Omental fat pad (tissue), 4 donors: ENCODE data around the gene CLCN2. TPM values are rescaled to one million over a fixed set of nuclear protein-coding genes. Genes with fewer than 3 reads are reported as not detected.

Experiments
- ATAC-seq: fragments of 150-250 bp; one replicate; pipeline ENCODE4 v1.9.1; 2016; ENCODE audit warnings: mild to moderate bottlenecking, moderate library complexity; ENCODE audit not compliant: low FRiP score
- DNase-seq: peaks from one replicate; pipeline ENCODE4 v3.0.0-alpha.2; 2019; ENCODE audit warnings: low spot score
- CTCF ChIP-seq, 3 donors: fragments of 450-650 bp; IDR thresholded peaks; one replicate each; pipeline ENCODE4 v1.5.1; 2016 to 2017; ENCODE audit warnings: antibody characterized with exemption in 3 of 3, mild to moderate bottlenecking in 3 of 3, moderate library complexity in 2 of 3
- small RNA-seq: library from RNA; depleted of rRNA; stranded (forward); fragments of <200 nt; gene quantifications from one replicate; pipeline ENCODE3, GENCODE V24; 2016
- total RNA-seq, 4 donors: library from RNA; depleted of rRNA; stranded (reverse); fragments of >200 nt; gene quantifications; one replicate each; pipeline ENCODE4 v1.1.0, GENCODE V29; 2016

CLCN2 gene
- total RNA-seq, 4 donors from 2014 or later: 2.1 to 8.4 (median 3.8) TPM

DNA sequence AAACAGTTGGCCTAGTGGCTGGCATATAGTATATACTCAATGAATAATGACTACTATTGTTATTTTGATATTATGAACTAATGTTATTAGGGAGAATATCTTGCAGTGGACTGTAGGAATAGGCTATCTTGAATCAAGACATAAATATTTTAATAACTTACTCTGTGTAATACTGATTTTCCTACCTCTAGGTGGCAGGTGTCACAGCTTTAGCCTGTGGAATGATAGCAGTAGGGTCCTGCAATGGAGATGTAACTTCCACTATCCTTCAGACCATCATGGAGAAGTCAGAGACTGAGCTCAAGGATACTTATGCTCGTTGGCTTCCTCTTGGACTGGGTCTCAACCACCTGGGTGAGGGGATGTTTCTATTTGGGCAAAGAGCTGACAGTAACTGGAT lies 55.8 kb downstream of the CLCN2 start:
- no peak for TF ChIP-seq CTCF (IDR thresholded peaks at IDR 0.05)
- DNase-seq (no peak), ATAC-seq (no peak)

- TF ChIP-seq CTCF (IDR thresholded peaks at IDR 0.05): no peak
- no peak for DNase-seq
- no peak for ATAC-seq
Observed at GRCh38 chr3:184300378-184300720, 61.1 kb downstream of the CLCN2 start.

GRCh38 chr3:184299488-184300377 lies 61.7 kb downstream of the CLCN2 start:
- DNase-seq (no peak), ATAC-seq (peak; percentile 2)
- no peak for TF ChIP-seq CTCF (IDR thresholded peaks at IDR 0.05)

DNA sequence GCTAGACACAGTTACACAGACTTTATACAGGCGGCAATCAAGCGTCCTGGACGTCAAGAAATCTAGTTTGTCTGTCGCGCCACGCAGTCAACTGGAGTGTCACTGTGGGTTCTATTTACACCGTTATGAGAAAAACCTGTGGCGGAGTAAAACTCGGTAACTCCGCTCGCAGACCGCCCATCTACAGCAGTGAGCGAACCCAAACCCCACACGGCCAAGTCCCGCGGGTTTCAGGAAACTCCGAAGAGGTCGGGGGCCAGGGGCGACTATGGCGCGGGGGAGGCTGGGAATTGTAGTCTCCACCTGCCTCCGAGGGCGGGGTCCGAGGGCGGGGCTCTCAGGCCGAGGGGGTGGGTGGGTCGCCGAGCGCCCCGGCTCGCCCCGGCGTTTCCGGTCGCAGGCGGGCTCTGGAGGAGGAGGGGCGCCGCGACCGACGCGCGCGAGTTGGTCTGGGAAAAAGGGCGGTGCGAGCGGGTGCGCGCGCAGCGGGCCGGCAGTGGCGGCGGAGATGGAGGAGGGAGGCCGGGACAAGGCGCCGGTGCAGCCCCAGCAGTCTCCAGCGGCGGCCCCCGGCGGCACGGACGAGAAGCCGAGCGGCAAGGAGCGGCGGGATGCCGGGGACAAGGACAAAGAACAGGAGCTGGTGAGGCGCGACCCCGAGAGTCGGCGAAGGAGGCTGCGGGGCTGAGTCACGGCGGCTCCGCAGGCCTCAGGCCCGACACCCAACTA lies 62.5 kb downstream of the CLCN2 start, which contains the start of gene PSMD2:
Gene PSMD2 (plus strand): TSS at position 483 of the 729 bp plus-strand sequence. CDS start 26 bp downstream, at position 509.
- ATAC-seq: peak; percentile 99
- TF ChIP-seq CTCF (IDR thresholded peaks at IDR 0.05): no peak
- peak; percentile 89 for DNase-seq

DNA sequence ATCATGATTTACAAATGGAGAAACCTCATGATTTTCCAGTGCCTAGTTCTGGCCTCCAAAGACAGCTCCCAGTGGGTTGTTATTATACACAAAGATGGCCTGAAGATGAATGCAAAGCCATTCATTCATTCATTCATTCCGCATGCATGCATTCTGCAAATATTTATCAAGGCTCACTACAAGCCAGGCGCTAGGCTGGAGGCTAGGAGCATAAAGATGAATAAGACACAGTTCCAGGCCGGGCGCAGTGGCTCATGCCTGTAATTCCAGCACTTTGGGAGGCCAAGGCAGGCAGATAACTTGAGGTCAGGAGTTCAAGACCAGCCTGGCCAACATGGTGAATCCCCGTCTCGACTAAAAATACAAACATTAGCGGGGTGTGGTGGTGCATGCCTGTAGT lies 64.8 kb downstream of the CLCN2 start:
- ATAC-seq (no peak), DNase-seq (no peak)
- no peak for TF ChIP-seq CTCF (IDR thresholded peaks at IDR 0.05)

Small RNA genes within 50 kb of the gene (small RNA-seq; reads per million reads assigned to genes)
- gene SNORD66: 2,435 reads per million, percentile 99 among the genes with 10 or more reads in this experiment

Other genes with a start within 250 kb of the CLCN2 start
- 10 to 100 TPM; 28.5 to 50.3 (median 38.7) TPM for gene EIF2B5, start 226.2 kb downstream of the CLCN2 start, total RNA-seq
- 10 to 100 TPM; 34.9 to 46.0 (median 43.2) TPM for gene DVL3, start 206.2 kb downstream of the CLCN2 start, total RNA-seq
- gene AP2M1, start 186.8 kb downstream of the CLCN2 start, total RNA-seq: 100 to 1,000 TPM; 240 to 284 (median 246) TPM
- gene ABCF3, start 175.4 kb downstream of the CLCN2 start, total RNA-seq: 10 to 100 TPM; 41.0 to 76.7 (median 64.0) TPM
- gene VWA5B2, start 132.0 kb downstream of the CLCN2 start, total RNA-seq: under 1 TPM in 2 of 4 donors, not detected in 2; 0.19 to 0.47 TPM
- gene ALG3, start 112.6 kb downstream of the CLCN2 start, total RNA-seq: 10 to 100 TPM; 42.2 to 56.6 (median 52.3) TPM
- 10 to 100 TPM in 1 of 4 donors, 1 to 10 TPM in 3; 1.7 to 14.8 (median 5.5) TPM for gene EEF1AKMT4, start 111.9 kb downstream of the CLCN2 start, total RNA-seq
- gene CAMK2N2, start 100.1 kb downstream of the CLCN2 start, total RNA-seq: under 1 TPM in 1 of 4 donors, not detected in 3; 0.28 TPM
- not detected for gene ECE2, start 85.6 kb downstream of the CLCN2 start, total RNA-seq
- 100 to 1,000 TPM; 160 to 319 (median 213) TPM for gene PSMD2, start 62.4 kb downstream of the CLCN2 start, total RNA-seq
- 100 to 1,000 TPM; 235 to 471 (median 268) TPM for gene EIF4G1, start 47.0 kb downstream of the CLCN2 start, total RNA-seq
- gene FAM131A, start 24.0 kb downstream of the CLCN2 start, total RNA-seq: 10 to 100 TPM; 19.1 to 30.8 (median 25.9) TPM
- gene POLR2H, start 105 bp upstream of the CLCN2 start, total RNA-seq: 100 to 1,000 TPM in 1 of 4 donors, 10 to 100 TPM in 3; 63.9 to 110 (median 89.3) TPM
- gene THPO, start 16.6 kb upstream of the CLCN2 start, total RNA-seq: 1 to 10 TPM in 1 of 4 donors, under 1 TPM in 3; 0.36 to 1.3 (median 0.94) TPM
- gene CHRD, start 18.4 kb upstream of the CLCN2 start, total RNA-seq: 10 to 100 TPM in 1 of 4 donors, 1 to 10 TPM in 3; 5.8 to 12.2 (median 9.2) TPM
- 1 to 10 TPM in 3 of 4 donors, under 1 TPM in 1; 0.79 to 3.1 (median 2.1) TPM for gene EPHB3, start 200.2 kb upstream of the CLCN2 start, total RNA-seq